Duodenal mucosa (tissue), 2 donors: ENCODE results near the gene ZNF440.
"Not testable (repeated sequence)": the region's sequence is repeated elsewhere in the genome, so short reads cannot be mapped to it uniquely, and the experiment has no call there.

ENCODE experiments used
- H3K27ac ChIP-seq: one replicate; pipeline ENCODE4 v1.7.0; 2013; ENCODE audit warnings: low read depth, low read length
- H3K27me3 ChIP-seq, 2 donors: one replicate each; pipeline ENCODE4 v1.7.0; 2013; ENCODE audit warnings: low read length in 2 of 2, control low read depth in 1 of 2; ENCODE audit not compliant: insufficient read depth in 2 of 2, control insufficient read depth in 1 of 2
- H3K36me3 ChIP-seq, 2 donors: one replicate each; pipeline ENCODE4 v1.7.0; 2013; ENCODE audit warnings: low read length in 2 of 2, control low read depth in 1 of 2; ENCODE audit not compliant: insufficient read depth in 2 of 2, control insufficient read depth in 1 of 2
- H3K4me1 ChIP-seq, 2 donors: one replicate each; pipeline ENCODE4 v1.7.0; 2013; ENCODE audit warnings: low read length in 2 of 2, control low read depth in 1 of 2; ENCODE audit not compliant: insufficient read depth in 2 of 2, control insufficient read depth in 1 of 2
- H3K4me3 ChIP-seq, 2 donors: one replicate each; pipeline ENCODE4 v1.7.0; 2013; ENCODE audit warnings: low read length in 2 of 2, low read depth in 1 of 2
- H3K9ac ChIP-seq, 2 donors: one replicate each; pipeline ENCODE4 v1.7.0; 2013; ENCODE audit warnings: low read length in 2 of 2, low read depth in 1 of 2
- H3K9me3 ChIP-seq, 2 donors: one replicate each; pipeline ENCODE4 v1.7.0; 2013; ENCODE audit warnings: low read length in 2 of 2, control low read depth in 1 of 2; ENCODE audit not compliant: control insufficient read depth in 1 of 2

Gene ZNF440

DNA sequence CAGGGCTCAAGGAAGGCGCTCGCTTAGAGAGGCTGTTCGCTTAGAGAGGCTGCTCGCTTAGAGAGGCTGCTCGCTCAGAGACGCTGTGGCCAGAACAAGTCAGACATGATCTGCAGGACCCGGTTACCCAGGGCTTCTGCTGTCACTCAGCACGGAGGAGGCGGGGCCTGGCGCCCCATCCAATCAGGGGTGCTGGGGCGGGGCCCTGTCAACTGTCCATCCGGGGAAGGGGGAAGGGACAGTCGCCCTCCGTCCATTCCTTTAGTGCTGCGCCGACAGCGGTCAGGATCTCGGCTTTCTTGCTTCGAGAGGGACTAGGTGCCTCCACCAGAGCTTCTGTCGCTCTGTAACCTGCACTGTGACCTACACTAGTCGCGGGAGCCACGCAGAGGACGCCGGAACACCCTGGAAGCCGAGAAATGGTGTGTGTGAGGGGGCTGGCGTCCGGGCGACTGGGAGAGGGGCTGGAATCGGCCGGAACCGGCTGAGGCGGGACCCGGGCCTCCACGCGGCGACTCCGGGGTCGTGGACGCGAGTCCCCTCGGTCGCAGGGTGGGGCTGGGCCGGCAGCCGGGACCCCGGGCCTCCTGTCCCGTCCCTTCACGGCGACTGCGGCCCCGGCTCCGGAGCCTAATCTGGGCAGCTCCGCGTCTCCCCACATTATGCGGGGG, at the start of gene ZNF440:
Gene ZNF440 (plus strand): TSS at position 245 of the 671 bp plus-strand sequence. CDS start 175 bp downstream, at position 420.
- Histone ChIP-seq H3K27me3 (no peaks in the 10 kb centered on the region), H3K27ac (peak within 1 kb of the TSS; percentile 85), H3K4me3 (peak within 1 kb of the TSS; percentile 85 to 99)

DNA sequence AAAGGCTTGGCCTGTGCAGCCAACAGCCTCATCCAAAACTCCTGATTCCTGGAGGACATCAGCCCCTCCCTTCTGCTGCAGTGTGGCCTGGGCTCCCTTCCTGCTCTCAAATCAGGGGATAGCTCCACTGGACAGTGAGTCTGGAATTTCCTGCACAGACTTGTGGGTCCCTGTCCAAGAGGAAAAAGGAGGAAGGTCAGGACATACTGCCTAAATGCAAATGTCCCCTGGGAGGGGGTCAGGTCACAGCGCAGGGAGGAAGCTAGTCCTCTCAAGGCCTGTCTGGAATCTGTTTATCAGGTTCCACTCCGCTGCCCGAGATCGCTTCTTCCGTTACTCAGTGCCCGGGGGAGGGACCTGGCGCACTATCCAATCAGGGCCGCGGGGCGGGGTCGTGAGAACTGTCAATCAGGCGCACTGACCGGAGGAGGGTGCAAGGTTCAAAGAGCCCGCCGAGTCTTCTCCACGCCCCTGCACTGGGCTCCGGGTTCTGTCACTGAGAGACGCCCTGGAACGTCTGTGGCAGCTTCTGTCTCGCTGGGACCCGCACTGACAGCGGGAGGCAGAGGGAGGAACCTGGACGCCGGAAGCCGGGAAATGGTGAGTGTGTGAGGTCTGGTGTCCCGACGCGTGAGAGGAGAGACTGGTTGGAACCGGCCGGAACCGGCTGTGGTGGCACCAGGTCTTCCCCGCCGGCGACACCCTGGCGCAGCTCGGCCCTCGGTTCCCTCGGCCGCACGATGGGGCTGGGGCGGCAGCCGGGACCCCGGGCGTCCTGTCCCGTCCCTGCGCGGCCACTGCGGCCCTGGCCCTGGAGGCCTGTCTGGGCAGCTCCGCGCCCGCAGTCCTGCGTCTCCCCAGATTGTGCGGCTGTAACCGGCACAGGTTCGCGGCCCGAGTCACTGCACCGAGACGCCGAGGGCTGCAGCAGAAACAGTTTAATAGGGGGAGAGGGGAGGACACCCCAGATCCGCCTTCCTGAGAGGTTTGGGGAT, 47.2 kb upstream of the ZNF440 start, which contains the start of gene ZNF441:
Gene ZNF441 (plus strand): TSS at position 404 of the 995 bp plus-strand sequence. CDS start 194 bp downstream, at position 598.
- peak within 1 kb of the TSS; percentile 73 to 89 for H3K4me3 ChIP-seq
- H3K36me3 ChIP-seq, result no peaks in the 10 kb centered on the region
- peaks cover 5 to 11% of the 10 kb centered on the region in 2 donors for H3K4me1 ChIP-seq
- H3K27me3 ChIP-seq, result no peaks in the 10 kb centered on the region
- H3K9me3 ChIP-seq, result peaks cover 0 to 7% of the 10 kb centered on the region in 2 donors
- H3K27ac ChIP-seq, result peak within 1 kb of the TSS; percentile 80
- peak within 1 kb of the TSS; percentile 71 to 88 for H3K9ac ChIP-seq

More for the DNA sequence above, at the start of gene ZNF440:
- Histone ChIP-seq H3K36me3 (peaks cover 0 to 2% of the 10 kb centered on the region in 2 donors), H3K4me1 (peaks cover 6 to 8% of the 10 kb centered on the region in 2 donors), H3K9me3 (no peaks in the 10 kb centered on the region), H3K9ac (peak within 1 kb of the TSS; percentile 81 to 100)

DNA sequence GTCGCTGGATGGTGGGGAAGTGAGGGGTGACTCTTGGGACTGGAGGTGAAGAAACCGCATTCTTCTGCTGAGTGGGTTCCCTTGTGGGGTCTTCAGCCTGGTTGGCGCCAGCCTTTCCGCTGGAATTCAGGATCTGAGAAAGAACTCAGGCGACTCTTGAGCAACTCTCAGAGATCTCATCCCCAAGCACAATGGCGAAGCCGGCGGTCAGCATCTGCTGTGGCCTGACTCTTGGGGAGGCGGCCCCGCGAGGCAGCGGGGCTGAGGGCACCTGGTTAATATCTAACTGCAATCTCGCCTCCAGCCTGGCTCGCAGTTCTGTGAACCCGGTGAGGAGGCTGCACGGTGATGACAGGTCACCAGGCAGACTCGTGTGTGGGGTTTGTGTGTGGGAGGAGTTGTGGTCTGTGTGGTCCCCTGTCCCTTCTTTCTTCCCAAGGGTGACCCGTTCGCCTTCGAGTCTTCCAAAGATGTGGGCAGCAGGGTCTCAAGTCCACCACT, 46.4 kb upstream of the ZNF440 start:
- peak overlapping the region; percentile 71 to 88 for H3K9ac ChIP-seq

DNA sequence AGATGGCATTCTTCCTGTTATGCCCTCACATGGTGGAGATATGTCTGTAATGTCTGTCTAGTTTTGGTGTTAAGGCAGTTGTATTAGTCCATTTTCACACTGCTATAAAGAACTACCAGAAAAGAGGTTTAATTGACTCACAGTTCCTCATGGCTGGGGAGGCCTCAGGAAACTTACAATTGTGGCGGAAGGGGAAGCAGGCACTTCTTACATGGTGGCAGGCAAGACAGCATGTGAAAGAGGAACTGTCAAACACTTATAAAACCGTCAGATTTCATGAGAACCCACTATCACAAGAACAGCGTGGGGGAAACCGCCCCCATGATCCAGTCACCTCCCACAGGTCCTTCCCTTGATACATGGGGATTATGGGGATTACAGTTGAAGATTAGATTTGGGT, 44.1 kb upstream of the ZNF440 start:
- no peak overlapping the region for H3K27ac ChIP-seq

More for the DNA sequence above, 46.4 kb upstream of the ZNF440 start:
- H3K4me3 ChIP-seq, result peak overlapping the region; percentile 73 to 89
- H3K27ac ChIP-seq, result peak overlapping the region; percentile 80
- H3K36me3 ChIP-seq, result no peaks in the 10 kb centered on the region
- peaks cover 4 to 7% of the 10 kb centered on the region in 2 donors for H3K9me3 ChIP-seq
- peaks cover 5 to 11% of the 10 kb centered on the region in 2 donors for H3K4me1 ChIP-seq
- no peaks in the 10 kb centered on the region for H3K27me3 ChIP-seq

DNA sequence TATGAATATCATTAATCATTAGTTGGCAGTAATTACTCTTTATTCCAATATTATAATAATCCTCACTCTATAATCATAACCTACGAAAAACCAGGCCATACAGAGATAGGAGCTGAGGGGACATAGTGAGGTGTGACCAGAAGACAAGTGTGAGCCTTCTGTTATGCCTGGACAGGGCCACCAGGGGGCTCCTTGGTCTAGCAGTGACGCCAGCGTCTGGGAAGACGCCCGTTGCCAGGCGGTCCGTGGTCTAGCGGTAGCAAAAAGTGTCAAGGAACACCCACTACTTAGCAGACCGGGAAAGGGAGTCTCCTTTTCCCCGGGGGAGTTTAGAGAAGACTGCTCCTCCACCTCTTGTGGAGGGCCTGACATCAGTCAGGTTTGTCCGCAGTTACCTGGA, 42.6 kb upstream of the ZNF440 start:
- not testable (repeated sequence) for H3K4me1 ChIP-seq, H3K36me3 ChIP-seq, H3K9ac ChIP-seq, H3K27ac ChIP-seq, H3K4me3 ChIP-seq, H3K27me3 ChIP-seq
- H3K9me3 ChIP-seq, result peaks cover 20 to 21% of the 10 kb centered on the region in 2 donors

More for the DNA sequence above, 44.1 kb upstream of the ZNF440 start:
- no peaks in the 10 kb centered on the region for H3K27me3 ChIP-seq
- no peak overlapping the region for H3K4me3 ChIP-seq
- H3K4me1 ChIP-seq, result peaks cover 5 to 11% of the 10 kb centered on the region in 2 donors
- H3K9ac ChIP-seq, result no peak overlapping the region
- H3K9me3 ChIP-seq, result peaks cover 9 to 12% of the 10 kb centered on the region in 2 donors
- no peaks in the 10 kb centered on the region for H3K36me3 ChIP-seq

DNA sequence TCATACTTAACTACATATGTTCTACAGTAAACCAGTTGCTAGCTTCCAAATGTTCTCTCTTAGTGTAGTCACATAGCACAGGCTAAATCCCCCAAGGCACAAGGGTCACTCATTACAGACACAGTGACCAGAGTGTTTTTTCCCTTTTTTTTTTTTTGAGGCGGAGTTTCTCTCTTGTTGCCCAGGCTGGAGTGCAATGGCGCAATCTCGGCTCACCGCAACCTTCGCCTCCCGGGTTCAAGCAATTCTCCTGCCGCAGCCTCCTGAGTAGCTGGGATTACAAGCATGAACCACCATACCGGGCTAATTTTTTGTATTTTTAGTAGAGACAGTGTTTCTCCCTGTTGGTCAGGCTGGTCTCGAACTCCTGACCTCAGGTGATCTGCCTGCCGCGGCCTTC, 37.4 kb upstream of the ZNF440 start:
- not testable (repeated sequence) for H3K27me3 ChIP-seq, H3K4me3 ChIP-seq, H3K4me1 ChIP-seq, H3K27ac ChIP-seq, H3K9ac ChIP-seq
- Histone ChIP-seq H3K36me3 (peaks cover 36 to 41% of the 10 kb centered on the region in 2 donors), H3K9me3 (peaks cover 52 to 54% of the 10 kb centered on the region in 2 donors)

DNA sequence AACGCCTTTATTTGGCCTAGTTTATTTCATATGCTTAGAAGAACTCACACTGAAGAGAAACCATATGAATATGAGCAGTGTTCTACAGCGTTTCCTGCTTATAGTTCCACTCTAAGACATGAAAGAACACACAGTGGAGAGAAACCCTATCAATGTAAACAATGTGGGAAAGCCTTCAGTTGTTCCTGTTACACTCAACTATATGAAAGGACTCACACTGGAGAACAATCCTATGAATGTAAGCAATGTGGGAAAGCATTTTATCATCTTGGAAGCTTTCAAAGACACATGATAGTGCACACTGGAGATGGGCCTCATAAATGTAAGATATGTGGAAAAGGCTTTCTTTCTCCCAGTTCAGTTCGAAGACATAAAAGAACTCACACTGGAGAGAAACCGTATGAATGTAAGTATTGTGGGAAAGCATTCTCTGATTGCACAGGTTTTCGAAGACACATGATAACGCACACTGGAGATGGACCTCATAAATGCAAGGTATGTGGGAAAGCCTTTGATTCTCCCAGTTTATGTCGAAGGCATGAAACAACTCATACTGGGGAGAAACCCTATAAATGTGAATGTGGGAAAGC, 33.5 kb upstream of the ZNF440 start:
- Histone ChIP-seq H3K27me3 (no peaks in the 10 kb centered on the region), H3K4me3 (peak overlapping the region in 1 of 2 donors; percentile 16), H3K36me3 (peaks cover 40 to 48% of the 10 kb centered on the region in 2 donors), H3K9ac (no peak overlapping the region), H3K27ac (no peak overlapping the region), H3K4me1 (no peaks in the 10 kb centered on the region), H3K9me3 (peaks cover 57 to 77% of the 10 kb centered on the region in 2 donors)

DNA sequence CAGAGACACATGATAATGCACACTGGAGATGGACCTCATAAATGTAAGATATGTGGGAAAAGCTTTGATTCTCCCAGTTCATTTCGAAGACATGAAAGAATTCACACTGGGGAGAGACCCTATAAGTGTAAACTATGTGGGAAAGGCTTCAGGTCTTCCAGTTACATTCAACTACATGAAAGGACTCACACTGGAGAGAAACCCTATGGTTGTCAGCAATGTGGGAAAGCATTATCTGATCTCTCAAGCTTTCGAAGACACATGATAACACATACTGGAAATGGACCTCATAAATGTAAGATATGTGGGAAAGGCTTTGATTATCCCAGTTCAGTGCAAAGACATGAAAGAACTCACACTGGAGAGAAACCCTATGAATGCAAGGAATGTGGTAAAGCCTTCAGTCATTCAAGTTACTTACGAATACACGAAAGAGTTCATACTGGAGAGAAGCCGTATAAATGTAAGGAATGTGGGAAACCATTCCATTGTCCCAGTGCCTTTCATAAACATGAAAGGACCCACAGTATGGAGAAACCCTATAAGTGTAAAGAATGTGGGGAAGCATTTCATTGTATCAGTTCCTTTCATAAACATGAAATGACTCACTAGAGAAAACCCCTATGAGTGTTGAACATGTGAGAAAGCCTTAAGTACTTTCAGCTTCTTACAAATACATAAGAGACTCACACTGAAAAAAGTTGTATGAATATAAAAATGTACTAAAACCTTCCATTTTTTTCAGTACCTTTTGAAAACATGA, 32.6 kb upstream of the ZNF440 start:
- Histone ChIP-seq H3K27me3 (no peaks in the 10 kb centered on the region), H3K9me3 (peaks cover 55 to 77% of the 10 kb centered on the region in 2 donors), H3K9ac (no peak overlapping the region), H3K4me1 (no peaks in the 10 kb centered on the region), H3K27ac (no peak overlapping the region), H3K36me3 (peaks cover 40 to 48% of the 10 kb centered on the region in 2 donors), H3K4me3 (peak overlapping the region; percentile 1 to 47)

DNA sequence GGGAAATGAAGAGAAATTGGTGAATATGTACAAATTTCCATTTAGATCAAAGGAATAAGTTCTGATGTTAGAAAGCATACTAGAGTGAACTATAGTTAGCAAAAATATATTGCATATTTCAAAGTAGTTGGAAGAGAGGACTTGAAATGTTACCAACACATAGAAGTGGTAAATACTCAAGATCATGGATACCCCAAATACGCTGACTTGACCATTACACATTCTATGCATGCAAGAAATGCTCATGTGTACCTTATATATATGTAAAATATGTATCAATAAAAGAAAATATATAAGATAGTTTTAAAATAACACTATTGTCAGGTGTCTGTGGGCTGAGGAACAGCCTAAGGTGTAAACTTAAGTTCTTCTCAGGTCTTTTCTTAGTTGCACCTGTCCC, 30.3 kb upstream of the ZNF440 start:
- H3K4me1 ChIP-seq, result no peaks in the 10 kb centered on the region
- peaks cover 55 to 81% of the 10 kb centered on the region in 2 donors for H3K9me3 ChIP-seq
- H3K9ac ChIP-seq, result no peak overlapping the region
- peaks cover 27 to 30% of the 10 kb centered on the region in 2 donors for H3K36me3 ChIP-seq
- no peak overlapping the region for H3K27ac ChIP-seq
- H3K27me3 ChIP-seq, result no peaks in the 10 kb centered on the region
- H3K4me3 ChIP-seq, result no peak overlapping the region
